ENCODE results near the gene NBEA. TPM values are rescaled to one million over a fixed set of nuclear protein-coding genes. Genes with fewer than 3 reads are reported as not detected.

Gene NBEA
- total RNA-seq, 4 donors from 2014 or later = 4.4 to 6.2 (median 5.5) TPM

GRCh38 chr13:35285677-35286076, 343.6 kb downstream of the NBEA start:
- TF ChIP-seq, protein P1, sequence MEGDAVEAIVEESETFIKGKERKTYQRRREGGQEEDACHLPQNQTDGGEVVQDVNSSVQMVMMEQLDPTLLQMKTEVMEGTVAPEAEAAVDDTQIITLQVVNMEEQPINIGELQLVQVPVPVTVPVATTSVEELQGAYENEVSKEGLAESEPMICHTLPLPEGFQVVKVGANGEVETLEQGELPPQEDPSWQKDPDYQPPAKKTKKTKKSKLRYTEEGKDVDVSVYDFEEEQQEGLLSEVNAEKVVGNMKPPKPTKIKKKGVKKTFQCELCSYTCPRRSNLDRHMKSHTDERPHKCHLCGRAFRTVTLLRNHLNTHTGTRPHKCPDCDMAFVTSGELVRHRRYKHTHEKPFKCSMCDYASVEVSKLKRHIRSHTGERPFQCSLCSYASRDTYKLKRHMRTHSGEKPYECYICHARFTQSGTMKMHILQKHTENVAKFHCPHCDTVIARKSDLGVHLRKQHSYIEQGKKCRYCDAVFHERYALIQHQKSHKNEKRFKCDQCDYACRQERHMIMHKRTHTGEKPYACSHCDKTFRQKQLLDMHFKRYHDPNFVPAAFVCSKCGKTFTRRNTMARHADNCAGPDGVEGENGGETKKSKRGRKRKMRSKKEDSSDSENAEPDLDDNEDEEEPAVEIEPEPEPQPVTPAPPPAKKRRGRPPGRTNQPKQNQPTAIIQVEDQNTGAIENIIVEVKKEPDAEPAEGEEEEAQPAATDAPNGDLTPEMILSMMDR (IDR thresholded peaks at IDR 0.05; ENCODE audit: low read depth) = no peak

- TF ChIP-seq, protein P1 (IDR thresholded peaks at IDR 0.05; ENCODE audit: low read depth) = no peak
Observed at GRCh38 chr13:35292329-35292728, 350.3 kb downstream of the NBEA start.

DNA sequence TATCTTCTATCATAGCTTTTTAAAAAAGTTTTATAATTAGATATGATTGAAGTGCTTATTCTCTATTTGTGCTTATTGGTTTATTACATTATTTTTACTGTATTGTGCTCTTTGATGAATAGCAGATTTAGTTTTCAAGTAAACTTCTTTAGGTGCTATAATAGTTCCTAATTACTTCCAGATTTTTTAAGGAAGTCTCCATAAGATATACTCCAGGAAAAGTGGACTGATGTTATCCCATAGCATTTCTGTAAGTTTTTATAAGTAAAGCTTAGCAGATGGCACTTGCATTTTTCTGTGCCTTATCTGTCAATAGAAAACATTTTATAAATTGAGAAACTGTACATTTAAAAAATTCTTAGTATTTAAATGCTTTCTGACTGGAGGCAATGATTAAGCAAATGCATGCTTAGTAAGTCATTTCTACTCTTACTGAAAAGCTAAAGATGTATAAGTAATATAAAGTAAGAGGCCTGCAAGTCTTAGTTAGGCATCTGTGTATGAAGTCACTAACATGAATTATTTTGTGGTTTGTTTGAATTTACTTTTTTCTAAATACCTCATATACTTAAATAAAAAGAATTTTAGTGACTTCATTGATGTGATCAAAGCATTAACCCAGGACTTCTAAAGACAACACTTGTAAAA, 351.6 kb downstream of the NBEA start:
- TF ChIP-seq, protein P1 (IDR thresholded peaks at IDR 0.05; ENCODE audit: low read depth) = no peak

GRCh38 chr13:35309706-35310105, 367.6 kb downstream of the NBEA start:
- TF ChIP-seq, protein P1 (IDR thresholded peaks at IDR 0.05; ENCODE audit: low read depth) = no peak

DNA sequence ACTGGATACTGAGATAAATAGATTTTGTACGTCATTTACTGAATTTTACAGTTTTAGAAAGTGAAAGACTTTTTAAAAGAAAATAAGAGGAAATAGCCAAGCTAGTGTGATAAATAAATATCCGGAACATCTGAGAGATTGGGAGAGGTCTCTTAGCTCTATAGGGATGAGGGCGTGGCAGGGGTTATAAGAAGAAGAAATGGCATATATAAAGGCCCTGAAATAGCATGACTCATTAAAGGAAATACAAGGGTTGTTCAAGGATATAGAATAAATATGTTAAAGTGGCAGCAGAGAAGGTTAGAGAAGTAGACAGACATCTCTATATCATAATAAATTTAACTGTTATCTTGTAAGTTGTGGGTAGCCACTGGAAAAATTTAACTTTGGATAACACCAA, 390.1 kb downstream of the NBEA start:
- TF ChIP-seq, protein P1 (IDR thresholded peaks at IDR 0.05; ENCODE audit: low read depth) = no peak

DNA sequence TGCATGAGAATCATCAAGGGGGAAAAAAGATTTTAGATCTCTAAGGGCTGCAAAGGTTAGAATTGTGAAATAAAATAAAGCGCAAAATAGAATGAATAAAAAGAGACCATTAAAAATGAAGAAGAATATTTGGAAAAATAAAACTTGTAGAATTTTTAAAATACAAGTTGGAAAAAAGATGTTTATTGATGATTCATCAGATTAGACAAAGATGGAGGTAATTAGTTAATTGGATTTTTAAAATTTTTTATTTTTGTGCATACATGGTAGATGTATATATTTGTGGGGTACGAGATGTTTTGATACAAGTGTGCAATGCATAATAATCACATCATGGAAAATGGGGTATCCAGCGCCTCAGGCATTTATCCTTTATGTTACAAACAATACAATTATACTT, 391.1 kb downstream of the NBEA start:
- TF ChIP-seq, protein P1 (IDR thresholded peaks at IDR 0.05; ENCODE audit: low read depth) = no peak

- TF ChIP-seq, protein P1 (IDR thresholded peaks at IDR 0.05; ENCODE audit: low read depth) = no peak
Observed at GRCh38 chr13:35342440-35342839, 400.4 kb downstream of the NBEA start.
